HG02973 (cell line): ENCODE measurements around the gene TSPY1.
"Not testable (repeated sequence)": the region's sequence is repeated elsewhere in the genome, so short reads cannot be mapped to it uniquely, and the experiment has no call there.

Experiments used
- ATAC-seq: cut with Tn5 transposase; IDR thresholded peaks from one replicate; pipeline ENCODE4 v1.9.1; 2021; ENCODE audit warnings: moderate library complexity; ENCODE audit not compliant: unreplicated experiment

The TSPY1 gene

GRCh38 chrY:9466655-9467054, at the start of gene TSPY1:
Gene TSPY1, plus strand, starts transcription at chrY:9466955. Its CDS starts 46 bp downstream, at chrY:9467001.
- not testable (repeated sequence) for ATAC-seq

- not testable (repeated sequence) for ATAC-seq
These were observed 20.2 kb downstream of the TSPY1 start, which contains the start of gene TSPY9 for GRCh38 chrY:9486967-9487366. Gene TSPY9, plus strand, starts transcription at chrY:9487267. Its CDS starts 46 bp downstream, at chrY:9487313.

- ATAC-seq = not testable (repeated sequence)
These were observed 37.6 kb downstream of the TSPY1 start for GRCh38 chrY:9504396-9504795.

GRCh38 chrY:9516287-9516686, 49.5 kb downstream of the TSPY1 start:
- not testable (repeated sequence) for ATAC-seq
